HG02798 (cell line): ENCODE data around the gene ZFYVE19.
A peak's percentile ranks its signal among the peaks of the same experiment; 100 is the strongest.

ENCODE experiments used
- ATAC-seq: cut with Tn5 transposase; IDR thresholded peaks from one replicate; pipeline ENCODE4 v1.9.1; 2021; ENCODE audit warnings: mild to moderate bottlenecking; ENCODE audit not compliant: unreplicated experiment, poor library complexity

ZFYVE19 gene, protein sequence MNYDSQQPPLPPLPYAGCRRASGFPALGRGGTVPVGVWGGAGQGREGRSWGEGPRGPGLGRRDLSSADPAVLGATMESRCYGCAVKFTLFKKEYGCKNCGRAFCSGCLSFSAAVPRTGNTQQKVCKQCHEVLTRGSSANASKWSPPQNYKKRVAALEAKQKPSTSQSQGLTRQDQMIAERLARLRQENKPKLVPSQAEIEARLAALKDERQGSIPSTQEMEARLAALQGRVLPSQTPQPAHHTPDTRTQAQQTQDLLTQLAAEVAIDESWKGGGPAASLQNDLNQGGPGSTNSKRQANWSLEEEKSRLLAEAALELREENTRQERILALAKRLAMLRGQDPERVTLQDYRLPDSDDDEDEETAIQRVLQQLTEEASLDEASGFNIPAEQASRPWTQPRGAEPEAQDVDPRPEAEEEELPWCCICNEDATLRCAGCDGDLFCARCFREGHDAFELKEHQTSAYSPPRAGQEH

DNA sequence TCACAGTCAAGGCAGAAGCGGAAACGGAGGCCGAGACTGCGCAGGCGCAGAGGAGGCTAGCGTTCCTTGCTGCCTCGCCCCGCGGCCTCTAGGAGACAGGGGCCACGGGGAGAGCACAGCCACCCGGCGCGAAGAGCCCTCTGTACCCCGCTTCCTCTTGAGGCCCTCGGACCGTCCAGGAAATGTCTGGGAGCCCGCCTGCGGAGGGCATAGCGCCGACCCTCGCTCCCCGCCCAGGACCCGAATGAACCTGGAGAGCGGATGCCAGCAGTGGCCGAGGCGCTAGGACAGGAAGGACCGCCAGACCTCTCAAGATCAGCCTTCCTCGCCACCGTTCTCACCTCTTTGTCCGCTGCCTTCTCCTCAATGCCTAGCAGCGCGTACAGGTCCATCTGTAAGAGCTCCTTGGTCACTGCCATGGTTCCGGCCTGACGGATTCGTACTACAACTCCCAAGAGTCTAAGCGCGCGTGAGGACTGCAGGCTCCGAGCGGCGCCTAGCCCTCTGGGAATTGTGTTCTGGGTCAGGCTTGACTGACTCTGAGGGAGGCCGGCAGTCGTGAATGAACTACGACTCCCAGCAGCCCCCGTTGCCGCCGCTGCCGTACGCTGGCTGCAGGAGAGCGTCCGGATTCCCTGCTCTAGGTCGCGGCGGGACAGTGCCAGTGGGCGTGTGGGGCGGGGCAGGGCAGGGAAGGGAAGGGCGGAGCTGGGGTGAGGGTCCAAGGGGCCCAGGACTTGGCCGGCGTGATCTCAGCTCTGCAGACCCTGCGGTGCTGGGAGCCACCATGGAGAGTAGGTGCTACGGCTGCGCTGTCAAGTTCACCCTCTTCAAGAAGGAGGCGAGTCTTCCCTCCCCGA is at the start of gene ZFYVE19, which contains the start of gene DNAJC17:
Gene ZFYVE19, plus strand, starts transcription at position 62 of the 860 bp plus-strand sequence. Its CDS starts 501 bp downstream, at position 563.
Gene DNAJC17, minus strand, starts transcription at position 446 of the 860 bp plus-strand sequence. Its CDS starts 27 bp downstream, at position 419.
- peak; percentile 95 for ATAC-seq

DNA sequence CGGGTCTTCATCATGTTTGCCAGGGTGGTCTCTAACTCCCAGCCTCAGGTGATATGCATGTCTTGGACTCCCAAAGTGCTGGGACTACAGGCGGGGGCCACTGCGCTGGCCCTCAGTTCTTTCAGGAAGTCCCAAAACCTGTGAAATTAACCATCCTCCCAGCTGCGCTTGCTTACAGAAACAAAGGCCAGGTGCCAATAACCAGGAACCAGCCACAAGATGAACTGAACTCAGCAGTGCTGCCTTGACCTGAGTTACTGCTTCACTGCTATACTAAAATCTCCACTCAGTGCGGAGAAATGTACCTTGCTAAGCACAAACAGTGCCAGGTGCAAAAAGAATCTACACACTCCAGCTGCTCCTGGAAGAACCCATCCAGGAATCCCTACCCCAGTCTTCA is 46.9 kb upstream of the ZFYVE19 start:
- ATAC-seq = no peak

DNA sequence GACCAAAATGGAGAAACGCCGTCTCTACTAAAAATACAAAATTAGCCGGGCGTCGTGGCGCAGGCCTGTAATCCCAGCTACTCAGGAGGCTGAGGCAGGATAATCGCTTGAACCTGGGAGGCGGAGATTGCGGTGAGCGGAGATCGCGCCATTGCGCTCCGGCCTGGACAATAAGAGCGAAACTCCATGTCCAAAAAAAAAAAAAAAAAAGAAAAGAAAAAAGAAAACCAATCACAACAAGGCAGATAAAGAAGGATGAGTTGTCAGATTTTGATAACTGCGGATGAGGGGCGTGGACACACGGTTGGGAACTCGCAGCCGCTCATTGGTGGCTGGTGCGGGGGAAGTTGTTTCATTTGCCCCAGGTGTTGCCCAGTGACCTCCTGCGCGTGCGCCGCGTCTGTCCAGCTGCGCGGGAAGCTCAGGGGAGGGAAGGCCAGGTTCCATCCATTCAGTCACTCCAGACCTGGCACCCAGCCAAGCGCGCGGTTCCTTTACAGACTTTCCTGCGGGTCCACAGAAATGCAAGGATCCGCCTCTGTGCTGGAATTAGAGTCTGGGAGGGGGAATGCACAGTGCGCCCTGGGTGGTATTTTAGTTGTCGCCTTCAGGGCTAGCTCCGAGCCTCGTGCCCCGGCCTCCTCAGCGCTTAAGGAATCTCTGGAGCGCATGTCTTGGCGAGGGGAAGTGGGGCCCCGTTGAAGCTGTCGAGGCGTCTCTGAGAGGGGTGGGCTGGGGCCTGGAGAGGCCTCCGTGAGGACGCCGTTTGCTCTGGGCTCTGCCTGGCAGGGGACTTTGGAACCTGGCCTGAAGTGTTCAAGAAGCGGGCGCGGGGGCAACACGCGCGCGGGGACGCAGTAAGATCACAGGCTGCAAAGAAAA is 43.7 kb upstream of the ZFYVE19 start:
- ATAC-seq = no peak

DNA sequence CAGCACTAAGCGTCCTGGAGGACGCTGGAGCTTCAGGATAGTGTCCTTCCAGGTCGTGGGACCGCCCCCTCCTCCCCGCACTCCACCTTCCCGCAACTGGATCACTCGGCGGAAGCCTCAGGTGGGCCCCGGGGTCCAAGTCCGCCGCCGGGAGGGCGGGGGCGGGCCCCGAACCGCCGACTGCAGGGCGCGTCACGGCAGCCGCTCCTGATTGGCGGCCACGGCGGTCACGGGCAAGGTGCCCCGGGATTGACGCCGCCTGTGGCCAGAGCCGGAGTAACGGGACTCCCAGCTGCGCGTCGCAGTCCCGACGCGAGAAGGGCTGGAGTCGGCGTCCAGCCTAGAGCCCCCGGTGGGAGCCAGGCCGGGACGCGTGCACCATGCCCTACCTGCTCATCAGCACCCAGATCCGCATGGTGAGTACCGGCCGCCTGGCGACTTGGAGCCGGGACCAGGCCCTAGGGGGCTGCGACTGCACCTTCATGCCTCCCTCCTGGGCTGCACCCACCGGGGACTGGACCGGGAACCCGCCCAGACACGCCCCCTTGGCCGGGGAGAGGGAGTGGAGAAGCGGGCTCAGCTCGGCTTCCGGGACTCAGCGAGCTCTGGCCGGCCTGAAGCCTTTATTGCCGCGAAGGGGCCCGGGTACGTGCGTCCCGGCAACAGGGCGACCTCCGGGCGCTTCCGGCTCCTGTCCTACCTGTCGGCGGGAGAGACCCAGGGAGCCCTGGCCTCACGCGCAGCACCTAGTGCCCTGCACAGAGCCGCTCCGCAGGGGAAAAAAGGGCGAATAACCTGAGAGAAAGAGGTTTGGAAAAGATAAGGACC is 42.9 kb upstream of the ZFYVE19 start, which contains the start of gene GCHFR:
Gene GCHFR, plus strand, starts transcription at position 268 of the 828 bp plus-strand sequence. Its CDS starts 113 bp downstream, at position 381.
- ATAC-seq = peak; percentile 66

DNA sequence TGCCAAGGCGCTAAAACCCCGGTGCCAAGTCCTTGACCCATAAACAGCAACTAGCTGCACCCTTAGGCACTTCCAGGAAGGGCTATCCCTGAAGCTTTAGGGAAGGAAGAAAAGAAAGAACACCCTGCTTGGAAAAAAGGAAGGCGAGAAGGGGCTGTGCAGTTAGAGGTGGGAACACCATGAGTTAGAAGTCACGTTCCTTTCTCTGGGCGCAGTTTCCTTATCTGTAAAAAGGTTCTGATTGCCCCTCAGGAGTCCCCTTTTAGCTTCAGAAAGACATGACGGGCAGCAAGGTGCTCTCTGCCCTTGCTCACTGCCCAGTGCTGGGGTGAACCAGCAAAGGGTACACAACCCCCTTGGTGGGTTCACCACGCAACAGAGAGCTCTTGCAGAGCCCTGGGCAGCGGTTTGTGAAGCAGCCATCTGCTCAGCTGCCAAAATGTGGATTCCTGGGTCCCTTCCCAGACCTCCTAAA is 42.2 kb upstream of the ZFYVE19 start:
- no peak for ATAC-seq

DNA sequence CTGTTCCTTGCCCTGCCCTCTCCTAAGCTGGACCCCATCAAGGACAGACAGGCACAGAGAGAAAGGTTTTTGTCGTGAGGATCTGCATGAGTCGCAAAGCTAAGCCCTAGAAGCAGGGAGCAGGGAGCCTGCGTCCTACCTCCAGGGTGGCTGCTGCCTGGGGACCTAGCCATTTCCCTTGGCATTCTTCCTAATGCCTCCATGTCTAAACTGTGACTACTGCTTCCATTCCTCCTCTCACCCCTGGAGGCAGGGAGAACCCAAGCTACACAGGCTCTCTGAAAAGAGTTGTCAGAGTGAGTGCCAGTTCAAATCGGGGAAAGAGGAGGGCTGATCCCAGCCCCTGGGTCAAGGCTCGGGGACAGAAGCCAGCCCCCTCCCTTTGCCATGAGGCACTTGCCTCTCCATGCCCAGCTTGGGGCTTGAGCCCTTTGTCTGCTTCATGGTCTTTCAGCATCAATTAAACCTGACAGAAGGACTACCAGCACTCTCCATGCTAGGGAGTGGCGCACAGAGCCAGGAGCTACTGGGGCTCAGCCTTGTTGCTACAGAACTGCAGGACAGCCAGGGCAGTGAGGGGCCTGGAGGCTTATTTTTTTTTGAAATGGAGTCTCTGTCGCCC is 40.6 kb upstream of the ZFYVE19 start:
- ATAC-seq = no peak

DNA sequence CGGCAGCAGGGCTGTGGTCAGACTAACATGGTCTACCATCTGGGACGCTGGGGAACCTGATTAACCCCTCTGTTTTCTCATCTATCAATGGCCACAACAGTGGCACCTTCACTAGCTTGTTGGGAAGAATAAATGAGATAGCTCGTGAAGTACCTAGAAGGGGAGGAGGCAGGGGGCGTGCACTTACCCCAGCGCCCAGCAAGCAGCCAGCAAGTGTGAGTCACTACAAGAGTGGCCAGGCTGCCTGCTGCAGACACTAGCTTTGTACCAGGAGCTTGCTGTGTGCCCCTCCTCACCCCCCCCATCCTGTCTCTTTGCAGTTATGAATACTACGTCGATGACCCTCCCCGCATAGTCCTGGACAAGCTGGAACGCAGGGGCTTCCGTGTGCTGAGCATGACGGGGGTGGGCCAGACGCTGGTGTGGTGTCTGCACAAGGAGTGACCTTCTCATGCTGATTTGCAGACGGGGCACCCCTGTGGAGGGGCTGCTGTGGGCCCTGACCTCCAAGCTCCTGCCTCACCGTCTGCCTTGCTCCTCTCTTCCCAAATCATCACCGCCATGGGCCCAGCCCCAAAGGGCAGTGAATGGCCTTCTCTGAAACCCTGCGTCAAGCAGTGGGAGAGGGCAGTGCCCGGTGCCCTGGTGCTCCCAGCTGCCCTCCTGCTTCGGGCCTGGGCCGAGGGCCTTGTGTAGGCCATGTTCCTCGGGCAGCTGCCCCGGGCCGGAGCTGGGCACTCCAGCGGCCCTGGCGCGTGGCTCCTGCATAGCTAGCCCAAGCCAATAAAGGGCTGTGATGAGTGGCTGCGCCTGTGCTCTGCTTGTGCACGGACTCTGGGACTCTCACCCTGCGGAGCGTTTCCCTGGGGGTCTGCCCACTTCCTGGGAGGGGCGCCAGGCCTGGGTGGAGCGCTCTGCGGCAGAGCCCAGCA is 39.7 kb upstream of the ZFYVE19 start:
- ATAC-seq = no peak

DNA sequence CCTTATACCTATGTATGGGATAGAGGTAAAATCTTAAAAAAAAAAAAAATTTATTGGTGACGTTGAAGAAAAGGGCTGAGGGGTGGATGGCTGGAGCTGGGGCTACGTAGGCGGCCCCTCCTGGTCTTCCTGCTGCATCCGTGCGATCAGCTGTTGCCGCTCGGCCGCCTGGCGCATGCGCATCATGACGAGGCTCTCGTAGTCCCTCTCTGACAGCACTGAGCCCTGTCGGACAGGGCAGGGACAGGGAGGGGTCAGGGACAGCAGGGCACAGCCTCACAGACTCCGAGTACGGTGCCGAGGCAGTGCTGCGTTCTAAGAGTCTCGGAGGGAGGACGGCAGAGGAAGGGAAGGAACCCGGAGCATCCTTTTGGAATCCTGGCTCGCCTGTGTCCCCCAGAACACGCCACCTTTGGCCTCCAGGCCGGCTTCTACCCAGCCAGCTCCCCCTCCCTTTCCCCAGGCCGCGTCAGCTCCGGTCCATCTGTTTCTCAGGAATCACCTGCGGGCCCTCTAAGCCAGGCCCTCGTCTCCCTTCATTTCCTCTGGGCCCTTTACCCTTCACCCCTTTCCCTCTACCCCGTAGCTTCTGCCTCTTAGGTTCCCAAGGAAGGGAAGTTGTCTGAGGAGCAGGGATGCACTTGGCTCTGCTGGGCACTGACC is 38.9 kb upstream of the ZFYVE19 start:
- ATAC-seq = no peak

DNA sequence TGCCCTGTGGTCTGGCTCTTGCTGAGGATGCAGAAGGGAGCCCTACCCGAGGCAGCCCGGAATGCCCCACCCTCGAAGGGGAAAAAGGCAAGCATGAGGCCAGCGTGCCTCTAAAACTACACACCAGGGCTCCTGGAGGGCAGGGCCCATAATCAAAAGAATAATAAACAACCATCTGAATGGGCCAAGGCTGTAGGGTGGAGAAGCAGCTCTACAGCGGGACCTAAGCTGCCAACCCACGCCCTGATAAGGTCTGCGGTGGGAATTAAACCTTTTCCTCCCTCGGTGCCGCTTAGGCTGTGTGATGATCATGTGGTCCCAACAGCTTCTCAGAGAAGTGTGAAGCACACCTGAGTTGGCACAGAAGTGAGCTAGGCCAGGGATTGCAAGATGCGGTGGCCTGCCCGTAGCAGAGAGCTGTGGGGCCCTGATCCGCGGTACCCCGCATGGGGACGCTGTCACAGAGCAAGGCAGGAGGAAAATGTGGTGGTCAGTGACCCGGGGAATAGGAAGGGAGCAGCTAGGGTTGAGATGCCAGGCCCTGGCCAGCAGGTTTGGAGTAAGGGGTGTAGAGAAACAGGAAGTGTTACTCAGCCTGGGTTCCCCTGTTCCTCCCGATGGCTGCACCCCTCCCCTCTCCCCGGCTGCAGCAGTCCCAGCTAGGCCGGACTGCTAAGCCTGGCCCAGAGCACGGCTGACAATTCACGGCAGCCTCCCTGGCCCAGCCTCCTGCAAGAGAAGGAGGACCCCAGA is 38.2 kb upstream of the ZFYVE19 start:
- peak; percentile 3 for ATAC-seq

DNA sequence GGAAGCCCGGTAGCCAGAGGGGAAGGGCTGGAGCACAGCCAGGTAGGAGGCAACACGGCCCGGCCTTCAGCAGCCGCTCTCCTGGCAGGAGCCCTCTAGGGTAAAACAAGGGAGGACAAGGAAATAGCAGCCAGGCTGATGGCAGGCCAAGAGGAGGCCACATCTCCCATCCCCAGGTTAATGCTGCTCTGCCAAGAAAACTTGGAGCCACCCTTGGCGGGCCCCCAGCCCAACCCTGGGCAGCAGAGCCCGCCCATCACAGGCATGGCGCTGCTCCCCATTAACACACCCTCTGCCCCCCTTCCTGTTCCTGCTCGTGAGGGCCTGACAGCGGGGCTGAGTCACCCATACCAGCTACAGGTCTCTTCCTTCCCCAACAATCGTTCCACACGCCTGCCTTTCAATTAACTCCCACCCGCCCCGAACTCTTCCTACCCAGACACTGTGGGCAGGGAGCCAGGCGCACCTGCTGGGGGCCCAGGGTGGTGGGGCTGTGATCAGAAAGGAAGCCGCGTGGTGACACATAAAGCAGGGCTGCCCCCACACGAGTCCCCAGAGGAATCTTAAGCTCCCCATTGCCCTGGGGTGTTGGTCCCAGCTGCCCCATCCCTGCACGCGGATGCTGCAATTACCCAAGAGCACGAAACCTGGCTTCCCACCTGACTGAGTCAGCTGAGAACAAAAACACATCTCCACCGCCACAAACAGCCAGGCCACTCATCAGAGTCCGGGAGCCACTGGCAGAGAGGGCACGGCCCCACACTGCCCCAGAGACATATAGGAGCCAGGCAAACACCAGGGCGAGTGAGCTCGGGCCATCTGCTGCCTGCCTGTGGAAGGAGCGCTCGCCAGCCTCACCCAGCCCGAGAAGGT is 37.4 kb upstream of the ZFYVE19 start, which contains the start of gene C15orf62:
Gene C15orf62, plus strand, starts transcription at position 707 of the 873 bp plus-strand sequence. CDS start 516 bp downstream, outside the sequence.
- peak; percentile 52 for ATAC-seq

DNA sequence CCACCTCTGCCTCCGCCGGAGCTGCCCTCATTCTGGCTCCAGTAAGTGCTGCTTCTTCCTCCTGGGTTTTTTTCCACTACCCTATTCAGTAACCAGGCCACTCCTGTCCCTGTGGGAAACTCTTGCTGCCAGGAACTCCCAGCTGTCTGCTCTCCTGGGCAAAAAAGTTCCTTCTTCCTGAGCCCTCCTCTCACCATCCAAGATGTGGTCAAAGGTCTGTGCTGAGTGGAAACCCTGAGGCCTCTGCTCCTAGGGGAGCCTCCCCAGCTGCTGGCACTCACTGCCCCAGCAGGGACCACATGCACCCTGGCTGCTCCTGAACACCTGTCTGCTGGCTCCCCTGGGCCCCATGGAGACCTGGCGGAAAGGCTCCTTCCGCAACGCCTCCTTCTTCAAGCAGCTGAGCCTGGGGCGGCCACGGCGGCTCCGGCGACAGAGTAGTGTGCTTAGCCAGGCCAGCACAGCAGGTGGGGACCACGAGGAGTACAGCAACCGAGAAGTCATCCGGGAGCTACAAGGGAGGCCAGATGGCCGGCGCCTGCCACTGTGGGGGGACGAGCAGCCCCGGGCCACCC is 36.7 kb upstream of the ZFYVE19 start:
- ATAC-seq = no peak

DNA sequence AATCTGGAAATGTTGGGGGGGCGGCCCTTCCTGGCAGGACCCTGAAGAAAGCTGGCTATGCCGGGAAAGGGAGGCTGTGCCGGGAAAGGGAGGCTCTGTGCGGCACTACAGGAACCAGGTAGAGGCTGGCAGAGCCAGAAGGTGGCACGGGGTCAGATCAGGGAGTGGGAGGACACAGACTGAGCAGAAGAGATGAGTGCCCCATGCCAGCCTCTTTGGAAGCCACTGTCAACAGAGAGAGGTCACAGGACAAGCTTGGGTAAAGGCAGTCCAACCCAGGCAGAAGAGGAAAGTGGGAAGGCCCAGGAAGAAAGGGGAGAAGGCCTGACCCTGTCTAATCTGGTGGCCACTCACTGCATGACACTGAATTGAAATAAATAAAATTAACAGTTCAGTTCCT is 35.6 kb upstream of the ZFYVE19 start:
- ATAC-seq = no peak

DNA sequence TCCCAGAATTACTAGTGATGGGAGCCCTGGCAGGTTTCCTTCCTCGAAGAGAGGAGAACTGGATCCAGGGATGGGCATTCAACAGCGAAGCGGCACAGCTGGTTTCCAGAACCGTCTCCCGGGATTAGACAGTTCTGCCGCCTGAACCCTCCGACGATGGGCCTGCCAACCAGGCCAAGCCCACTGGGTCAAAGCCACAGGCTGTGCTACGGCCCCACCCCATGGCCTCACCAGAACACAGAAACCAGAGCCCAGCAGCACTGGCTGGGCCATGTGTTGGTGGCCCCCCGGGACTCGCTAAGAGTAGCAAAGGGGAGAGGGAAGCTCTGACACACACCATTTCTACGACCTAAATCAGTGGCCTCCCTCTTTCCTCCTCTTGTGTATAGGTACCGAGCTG is 34.9 kb upstream of the ZFYVE19 start:
- no peak for ATAC-seq

DNA sequence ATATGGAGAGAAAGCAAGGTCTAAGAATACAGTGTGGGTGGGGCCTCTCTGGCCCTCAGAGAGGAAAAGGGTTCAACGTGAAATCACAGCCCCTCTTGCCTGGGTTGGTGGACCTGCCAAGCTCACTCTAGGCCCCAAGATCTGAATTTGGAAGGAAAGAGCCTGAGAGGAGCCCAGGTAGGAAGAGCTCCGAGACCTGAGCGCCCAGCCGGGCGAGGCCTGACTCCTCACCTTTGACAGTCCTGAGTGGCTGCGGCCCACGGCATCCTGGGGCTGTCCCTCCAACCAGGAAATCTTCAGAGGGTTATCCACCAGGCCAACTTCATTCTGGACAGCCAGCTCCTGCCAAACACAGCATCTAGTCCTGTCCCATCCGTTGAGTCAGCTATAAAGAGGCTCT is 33.4 kb upstream of the ZFYVE19 start:
- ATAC-seq = no peak

DNA sequence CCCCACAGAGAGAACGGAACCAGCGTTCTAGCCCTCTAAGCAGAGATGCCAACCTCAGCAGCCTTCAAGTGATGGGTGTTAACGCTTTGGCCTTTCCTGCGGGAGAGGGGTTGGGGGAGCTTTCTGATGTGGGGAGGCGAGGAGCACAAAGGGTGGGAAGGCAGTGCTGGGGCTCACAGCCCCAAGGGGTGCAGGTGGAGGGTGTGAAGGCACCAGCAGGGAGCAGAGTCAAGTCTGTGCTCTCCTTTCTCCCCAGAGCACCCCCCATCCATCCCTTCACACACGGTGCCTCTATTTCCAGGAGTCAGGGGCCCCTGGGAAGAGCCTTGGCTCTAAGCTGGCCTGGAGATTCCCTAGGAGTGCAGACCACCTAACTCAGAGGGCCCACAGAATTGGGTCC is 33.0 kb upstream of the ZFYVE19 start:
- no peak for ATAC-seq
